ENCODE measurements around the gene HPS4. TPM values are rescaled to one million over a fixed set of nuclear protein-coding genes. Genes with fewer than 3 reads are reported as not detected.
"Not testable (repeated sequence)": the region's sequence is repeated elsewhere in the genome, so short reads cannot be mapped to it uniquely, and the experiment has no call there.

The HPS4 gene
- polyA plus RNA-seq (2012; ENCODE audit: insufficient read depth, insufficient read length, low read depth), result 32.5 TPM

DNA sequence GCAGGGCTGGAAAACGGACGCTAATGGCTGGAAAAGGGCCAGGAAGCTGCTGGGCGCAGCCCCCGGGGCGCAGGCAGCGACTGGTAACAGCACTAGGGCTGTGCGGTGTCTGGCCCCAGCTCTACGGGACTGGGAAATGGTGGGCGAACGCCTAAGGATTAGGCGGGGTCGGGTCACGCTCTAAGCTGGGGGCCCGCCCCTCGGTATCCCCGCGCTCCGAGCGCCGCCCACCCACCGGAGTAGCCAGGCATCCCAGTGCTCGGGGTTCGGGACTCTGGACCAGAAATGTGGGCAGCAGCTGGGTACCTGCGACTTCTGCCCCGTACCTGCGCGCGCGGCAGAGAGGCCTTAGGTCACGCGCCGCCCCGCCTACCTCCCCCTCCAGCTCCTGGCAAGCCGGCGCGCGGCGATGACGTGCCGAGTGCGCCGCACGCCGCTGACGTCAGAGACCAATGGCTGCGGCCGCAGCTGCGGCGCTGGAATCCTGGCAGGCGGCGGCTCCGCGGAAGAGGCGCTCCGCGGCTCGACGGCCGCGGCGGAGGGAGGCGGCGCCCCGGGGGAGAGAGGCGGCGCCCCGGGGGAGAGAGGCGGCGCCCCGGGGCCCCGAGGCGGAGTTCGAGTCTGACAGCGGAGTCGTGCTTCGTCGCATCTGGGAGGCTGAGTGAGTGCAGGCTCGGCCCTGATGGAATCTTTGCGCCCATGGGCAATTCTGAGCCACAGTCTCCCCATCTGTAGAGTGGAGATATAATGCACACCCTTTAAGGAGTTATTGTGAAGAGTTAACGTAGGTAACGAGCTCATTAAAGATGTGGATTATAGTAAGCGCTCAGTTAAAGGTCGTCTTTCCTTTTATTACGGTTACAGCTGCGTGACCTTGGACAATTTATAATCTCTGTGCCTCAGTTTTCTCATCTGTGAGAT, at the start of gene HPS4, which contains the start of gene SRRD:
HPS4 (minus strand) TSS at position 345 of the 921 bp plus-strand sequence. CDS start 2,021 bp downstream, outside the sequence.
SRRD (plus strand) TSS at position 439 of the 921 bp plus-strand sequence; CDS start at position 453, 14 bp downstream.
- H3K9me3 ChIP-seq, result no peaks in the 10 kb centered on the region
- peak within 1 kb of the TSS; percentile 67 for H3K4me3 ChIP-seq (ENCODE audit: low read depth, low read length)
- H3K4me1 ChIP-seq, result peaks cover 2% of the 10 kb centered on the region; the same call in 1 of the 2 replicates
- TF ChIP-seq, protein P1, sequence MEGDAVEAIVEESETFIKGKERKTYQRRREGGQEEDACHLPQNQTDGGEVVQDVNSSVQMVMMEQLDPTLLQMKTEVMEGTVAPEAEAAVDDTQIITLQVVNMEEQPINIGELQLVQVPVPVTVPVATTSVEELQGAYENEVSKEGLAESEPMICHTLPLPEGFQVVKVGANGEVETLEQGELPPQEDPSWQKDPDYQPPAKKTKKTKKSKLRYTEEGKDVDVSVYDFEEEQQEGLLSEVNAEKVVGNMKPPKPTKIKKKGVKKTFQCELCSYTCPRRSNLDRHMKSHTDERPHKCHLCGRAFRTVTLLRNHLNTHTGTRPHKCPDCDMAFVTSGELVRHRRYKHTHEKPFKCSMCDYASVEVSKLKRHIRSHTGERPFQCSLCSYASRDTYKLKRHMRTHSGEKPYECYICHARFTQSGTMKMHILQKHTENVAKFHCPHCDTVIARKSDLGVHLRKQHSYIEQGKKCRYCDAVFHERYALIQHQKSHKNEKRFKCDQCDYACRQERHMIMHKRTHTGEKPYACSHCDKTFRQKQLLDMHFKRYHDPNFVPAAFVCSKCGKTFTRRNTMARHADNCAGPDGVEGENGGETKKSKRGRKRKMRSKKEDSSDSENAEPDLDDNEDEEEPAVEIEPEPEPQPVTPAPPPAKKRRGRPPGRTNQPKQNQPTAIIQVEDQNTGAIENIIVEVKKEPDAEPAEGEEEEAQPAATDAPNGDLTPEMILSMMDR (IDR thresholded peaks at IDR 0.05; ENCODE audit: low read depth, low read length), result no peak
- no peaks in the 10 kb centered on the region for H3K27me3 ChIP-seq
- H3K36me3 ChIP-seq, result peaks cover 15% of the 10 kb centered on the region
- peak; percentile 92 for DNase-seq

- no peak for DNase-seq
- Histone ChIP-seq H3K36me3 (no peaks in the 10 kb centered on the region), H3K9me3 (no peaks in the 10 kb centered on the region), H3K27me3 (no peaks in the 10 kb centered on the region), H3K4me1 (no peaks in the 10 kb centered on the region), H3K4me3 (ENCODE audit: low read depth, low read length) (no peak overlapping the region)
- TF ChIP-seq, protein P1 (IDR thresholded peaks at IDR 0.05; ENCODE audit: low read depth, low read length), result no peak
Observed at GRCh38 chr22:26529345-26529744, 45.8 kb upstream of the HPS4 start.

GRCh38 chr22:26528518-26528917, 44.9 kb upstream of the HPS4 start:
- not testable (repeated sequence) for DNase-seq; H3K4me3 ChIP-seq (ENCODE audit: low read depth, low read length); H3K27me3 ChIP-seq; H3K9me3 ChIP-seq; H3K36me3 ChIP-seq; H3K4me1 ChIP-seq

DNA sequence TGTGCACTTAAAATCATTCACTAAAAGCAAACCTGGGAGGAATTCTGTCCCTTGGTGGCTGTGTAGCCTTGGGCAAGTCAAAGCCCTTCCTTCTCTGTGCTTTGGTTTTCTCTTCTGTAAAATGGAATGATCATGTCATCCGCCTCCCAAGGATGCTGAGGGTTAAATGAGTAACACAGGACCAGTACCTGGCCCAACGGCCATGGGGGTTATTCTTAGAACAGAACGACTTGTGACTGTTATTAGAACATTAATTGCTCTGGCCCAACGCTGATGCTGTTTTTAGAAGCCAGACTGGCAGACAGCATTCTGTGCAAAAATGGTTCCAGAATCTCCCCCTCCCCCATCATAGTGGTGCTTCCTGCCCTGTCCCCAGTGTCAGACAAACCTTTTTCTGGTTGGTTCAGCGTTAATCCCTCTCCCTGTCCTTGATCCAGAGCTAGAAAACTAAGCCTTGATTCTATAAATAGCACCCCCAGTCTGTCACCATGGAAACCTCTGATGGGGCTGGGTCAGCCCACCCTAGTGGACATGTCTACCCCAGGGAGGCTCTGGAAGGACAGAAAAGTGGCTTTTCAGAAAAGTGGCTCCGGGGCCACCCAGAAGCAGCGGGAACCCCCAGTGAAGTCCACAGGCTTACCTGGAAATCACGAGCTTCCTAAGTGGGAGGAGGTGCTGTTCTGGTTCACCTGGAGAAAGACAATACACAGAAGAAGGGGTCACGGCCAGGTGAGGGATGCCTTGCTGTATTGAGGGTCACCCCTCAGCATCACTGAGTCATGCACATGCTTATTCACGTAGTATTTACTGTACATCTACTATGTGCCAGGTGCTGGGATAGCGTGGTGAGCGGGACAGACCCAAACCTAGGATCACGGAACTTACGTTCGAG, 44.2 kb upstream of the HPS4 start:
- TF ChIP-seq, protein P1 (IDR thresholded peaks at IDR 0.05; ENCODE audit: low read depth, low read length), result no peak
- Histone ChIP-seq H3K4me1 (no peaks in the 10 kb centered on the region), H3K27me3 (no peaks in the 10 kb centered on the region), H3K4me3 (ENCODE audit: low read depth, low read length) (no peak overlapping the region), H3K9me3 (no peaks in the 10 kb centered on the region), H3K36me3 (no peaks in the 10 kb centered on the region)
- DNase-seq, result no peak

DNA sequence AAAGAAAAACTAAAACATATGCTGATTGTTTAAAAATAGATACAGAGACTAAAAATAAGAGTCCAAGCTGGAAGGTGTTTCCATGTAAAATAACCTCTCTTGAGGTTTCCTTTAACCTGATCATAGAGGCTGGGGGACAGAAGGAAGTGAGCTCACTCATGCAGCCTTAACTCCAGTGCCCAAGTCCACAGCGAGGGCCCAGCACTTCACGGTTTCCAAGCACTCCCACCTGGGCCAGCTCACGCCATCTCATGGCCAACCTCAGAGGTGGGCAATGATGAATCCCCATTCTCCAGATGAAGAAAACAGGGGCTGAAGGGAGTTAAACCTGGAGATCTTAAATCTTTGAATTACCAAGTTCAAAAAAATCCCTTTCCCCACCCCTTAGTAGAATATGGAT, 43.6 kb upstream of the HPS4 start:
- Histone ChIP-seq H3K9me3 (no peaks in the 10 kb centered on the region), H3K4me1 (no peaks in the 10 kb centered on the region), H3K27me3 (no peaks in the 10 kb centered on the region), H3K4me3 (ENCODE audit: low read depth, low read length) (no peak overlapping the region), H3K36me3 (no peaks in the 10 kb centered on the region)
- TF ChIP-seq, protein P1 (IDR thresholded peaks at IDR 0.05; ENCODE audit: low read depth, low read length), result no peak
- DNase-seq, result no peak

GRCh38 chr22:26525946-26526564, 42.5 kb upstream of the HPS4 start:
- Histone ChIP-seq H3K27me3 (no peaks in the 10 kb centered on the region), H3K36me3 (no peaks in the 10 kb centered on the region), H3K4me1 (no peaks in the 10 kb centered on the region), H3K4me3 (ENCODE audit: low read depth, low read length) (no peak overlapping the region), H3K9me3 (no peaks in the 10 kb centered on the region)
- DNase-seq, result no peak
- TF ChIP-seq, protein P1 (IDR thresholded peaks at IDR 0.05; ENCODE audit: low read depth, low read length), result no peak

Data from BE2C (cell line).